Hematopoietic multipotent progenitor cell (in vitro differentiated cells): ENCODE data around the gene AEN. TPM values are rescaled to one million over a fixed set of nuclear protein-coding genes. Genes with fewer than 3 reads are reported as not detected.

ENCODE experiments used
- DNase-seq, 3 donors: peaks; one replicate each; pipeline ENCODE4 v3.0.0-alpha.2; 2011 to 2015; ENCODE audit warnings: low read depth in 2 of 3, low spot score in 2 of 3
- total RNA-seq: library from RNA; depleted of rRNA; stranded (reverse); fragments of >200 nt; gene quantifications from one replicate; pipeline ENCODE4 v1.2.3, GENCODE V29; 2012

The AEN gene
- total RNA-seq, result 22.9 TPM

GRCh38 chr15:88620995-88621772, at the start of gene AEN:
Gene AEN, plus strand, starts transcription at chr15:88621340. Its CDS starts 4,870 bp downstream, at chr15:88626210.
- DNase-seq, result peak in 2 of 3 donors; percentile 93 to 96

GRCh38 chr15:88571852-88572259, 49.3 kb upstream of the AEN start:
- no peak for DNase-seq

- no peak for DNase-seq
Observed at GRCh38 chr15:88574077-88574476, 47.1 kb upstream of the AEN start.

GRCh38 chr15:88574655-88575054, 46.5 kb upstream of the AEN start:
- DNase-seq, result no peak

- no peak for DNase-seq
Observed at GRCh38 chr15:88579322-88579721, 41.8 kb upstream of the AEN start.

GRCh38 chr15:88580532-88580931, 40.6 kb upstream of the AEN start:
- DNase-seq, result no peak

GRCh38 chr15:88586401-88587162, 34.6 kb upstream of the AEN start:
- DNase-seq, result no peak

GRCh38 chr15:88590759-88591158, 30.4 kb upstream of the AEN start:
- no peak for DNase-seq

- DNase-seq, result no peak
Observed at GRCh38 chr15:88591384-88591783, 29.8 kb upstream of the AEN start.

GRCh38 chr15:88603885-88604284, 17.3 kb upstream of the AEN start:
- no peak for DNase-seq

GRCh38 chr15:88604381-88605188, 16.6 kb upstream of the AEN start:
- no peak for DNase-seq

- peak in 2 of 3 donors; percentile 55 to 75 for DNase-seq
Observed at GRCh38 chr15:88605189-88606069, 15.7 kb upstream of the AEN start.

GRCh38 chr15:88606070-88606794, 14.9 kb upstream of the AEN start:
- no peak for DNase-seq

GRCh38 chr15:88607951-88608350, 13.2 kb upstream of the AEN start:
- no peak for DNase-seq

- no peak for DNase-seq
Observed at GRCh38 chr15:88608607-88609181, 12.4 kb upstream of the AEN start.

- DNase-seq, result no peak
Observed at GRCh38 chr15:88609344-88610090, 11.6 kb upstream of the AEN start.

GRCh38 chr15:88610701-88611231, 10.4 kb upstream of the AEN start:
- DNase-seq, result no peak

GRCh38 chr15:88612186-88612796, 8.8 kb upstream of the AEN start:
- no peak for DNase-seq
